ENCODE data around the gene ABCA2. TPM values are rescaled to one million over a fixed set of nuclear protein-coding genes. Genes with fewer than 3 reads are reported as not detected.

The ABCA2 gene
- total and polyA plus RNA-seq, 9 of the 15 experiments (the other 6 are each of a cell fraction or from before 2014, with no cell fraction given), result 0.69 to 16.3 (median 6.1) TPM; not detected in 2

GRCh38 chr9:136991993-136992818, 35.8 kb downstream of the ABCA2 start, which contains the start of gene PAXX (continued):
- TF ChIP-seq MAFK (IDR thresholded peaks at IDR 0.05; ENCODE audit: low read length) (no peak), RAD51 (IDR thresholded peaks at IDR 0.05; ENCODE audit: borderline replicate concordance, low read depth) (no peak), ZNF407 (IDR thresholded peaks at IDR 0.05; ENCODE audit: low read depth) (no peak), SRF (CRISPR knock-in tag; IDR thresholded peaks at IDR 0.05) (no peak), IRF1 (CRISPR knock-in tag; IDR thresholded peaks at IDR 0.05; ENCODE audit: borderline replicate concordance) (no peak), POLR2A (conservative IDR thresholded peaks at IDR 0.05) (peak; percentile 77), NFIX (CRISPR knock-in tag; IDR thresholded peaks at IDR 0.05; ENCODE audit: low read depth) (no peak), CXXC5 (CRISPR knock-in tag; IDR thresholded peaks at IDR 0.05) (peak; percentile 75), ETS1 (conservative IDR thresholded peaks at IDR 0.05; ENCODE audit: control insufficient read depth, low read depth, low read length) (no peak; the same call in 1 of the 2 replicates), PRDM10 (IDR thresholded peaks at IDR 0.05; ENCODE audit: partially characterized antibody) (no peak), ZNF707 (CRISPR knock-in tag; conservative IDR thresholded peaks at IDR 0.05) (no peak)
